ENCODE results near the gene IGSF9.

Gene IGSF9

GRCh38 chr1:159930634-159931033 lies 14.8 kb downstream of the IGSF9 start:
- no peak for DNase-seq

GRCh38 chr1:159930216-159930615 lies 15.2 kb downstream of the IGSF9 start:
- no peak for DNase-seq

- DNase-seq: no peak
These were observed 16.0 kb downstream of the IGSF9 start for GRCh38 chr1:159929155-159930051.

- no peak for DNase-seq
These were observed 16.8 kb downstream of the IGSF9 start for GRCh38 chr1:159928491-159929050.

- DNase-seq: no peak
These were observed 17.5 kb downstream of the IGSF9 start for GRCh38 chr1:159927849-159928431.

- DNase-seq: no peak
These were observed 18.1 kb downstream of the IGSF9 start for GRCh38 chr1:159927211-159927848.

- no peak for DNase-seq
These were observed 19.7 kb downstream of the IGSF9 start for GRCh38 chr1:159925719-159926078.

- DNase-seq: peak; percentile 69 to 91
These were observed 20.4 kb downstream of the IGSF9 start, which contains the start of gene TAGLN2 for GRCh38 chr1:159924791-159925718. Gene TAGLN2 (minus strand): TSS chr1:159925507. CDS start chr1:159920509, 4,998 bp downstream.

- peak in 1 of 2 experiments; percentile 69 for DNase-seq
These were observed 21.2 kb downstream of the IGSF9 start for GRCh38 chr1:159924025-159924790.

GRCh38 chr1:159923203-159924024 lies 22.0 kb downstream of the IGSF9 start:
- DNase-seq: peak; percentile 40 to 42

GRCh38 chr1:159922511-159923202 lies 22.8 kb downstream of the IGSF9 start:
- no peak for DNase-seq

GRCh38 chr1:159921700-159922504 lies 23.5 kb downstream of the IGSF9 start:
- DNase-seq: no peak

GRCh38 chr1:159921251-159921650 lies 24.2 kb downstream of the IGSF9 start:
- no peak for DNase-seq

GRCh38 chr1:159920651-159921050 lies 24.8 kb downstream of the IGSF9 start:
- no peak for DNase-seq

- no peak for DNase-seq
These were observed 25.2 kb downstream of the IGSF9 start for GRCh38 chr1:159920202-159920601.

GRCh38 chr1:159919236-159919865 lies 26.1 kb downstream of the IGSF9 start:
- no peak for DNase-seq

GRCh38 chr1:159918352-159919200 lies 26.8 kb downstream of the IGSF9 start:
- no peak for DNase-seq
